K562 (cell line): ENCODE results near the gene FAM47C. TPM values are rescaled to one million over a fixed set of nuclear protein-coding genes. Genes with fewer than 3 reads are reported as not detected.

Experiments used
- ATAC-seq: fragments of 200-7000 bp; cut with Tn5 transposase; 3 replicates; pipeline ENCODE4 v1.9.1; 2020; ENCODE audit warnings: moderate library complexity
- BruUV-seq: library from RNA; stranded (reverse); fragments of 400-500 nt; replicated peaks from 2 replicates; lab custom pipeline; 2021; lab: Mats Ljungman, UMichigan
- CTCF ChIA-PET: fragments of 300-600 bp; formaldehyde crosslinking; extraction: SDS; loops from one replicate; lab custom pipeline; 2021; ENCODE audit warnings: low intra/inter-chr PET ratio; lab: Yijun Ruan, JAX
- POLR2A ChIA-PET: fragments of 300-600, 350-650 bp; sonication (Branson Sonifier 250); formaldehyde crosslinking; extraction: SDS; loops from one replicate; lab custom pipeline; 2021; ENCODE audit warnings: antibody characterized with exemption, inconsistent platforms; lab: Yijun Ruan, JAX
- DNase-seq, 4 experiments: peaks; one replicate each; pipeline versions ENCODE4 v3.0.0 to v3.0.0-alpha.2; 2011 to 2018; ENCODE audit warnings: low spot score in 3 of 4, mixed read lengths in 3 of 4; ENCODE audit errors: extremely low read depth in 1 of 4
- FAIRE-seq: peaks from 2 replicates; lab custom pipeline; 2011; peaks lifted over from hg19 to GRCh38; lab: Jason Lieb, UNC
- H2AFZ ChIP-seq: 2 replicates; pipeline ENCODE4 v1.6.0; 2011; ENCODE audit warnings: low read depth, low read length, control low read depth, inconsistent platforms
- H3K27ac ChIP-seq: fragments of 200-600 bp; 3 replicates; pipeline ENCODE4 v1.8.0; 2011; ENCODE audit warnings: low read depth, mild to moderate bottlenecking, control low read depth, inconsistent platforms, low read length, moderate library complexity, mixed read lengths; ENCODE audit errors: extremely low read depth
- H3K27me3 ChIP-seq, 2 experiments: fragments of 300-600 bp in 1 of 2; 2 replicates in 1 of 2; 3 replicates in 1 of 2; pipeline versions ENCODE4 v1.6.0 to v1.8.0; 2011; ENCODE audit warnings: inconsistent platforms in 2 of 2, low read length in 2 of 2, mild to moderate bottlenecking in 1 of 2, mixed read lengths in 1 of 2, moderate library complexity in 1 of 2; ENCODE audit not compliant: control insufficient read depth in 2 of 2, insufficient read depth in 2 of 2
- H3K36me3 ChIP-seq: fragments of 300-600 bp; 3 replicates; pipeline ENCODE4 v1.8.0; 2011; ENCODE audit warnings: mild to moderate bottlenecking, low read length, inconsistent platforms; ENCODE audit not compliant: control insufficient read depth, insufficient read depth
- H3K4me1 ChIP-seq, 2 experiments: fragments of 200-600 bp in 1 of 2; replicated peaks in 1 of 2; 2 replicates in 1 of 2; 3 replicates in 1 of 2; pipeline versions ENCODE4 v1.5.1 to v1.8.0; 2011; ENCODE audit warnings: inconsistent platforms in 2 of 2, low read length in 2 of 2, mild to moderate bottlenecking in 1 of 2, mixed read lengths in 1 of 2, moderate library complexity in 1 of 2; ENCODE audit not compliant: control insufficient read depth in 2 of 2, insufficient read depth in 2 of 2
- H3K4me2 ChIP-seq: 2 replicates; pipeline ENCODE4 v1.6.1; 2011; ENCODE audit warnings: low read length, control low read depth, inconsistent platforms, mixed read lengths; ENCODE audit not compliant: insufficient read depth
- H3K4me3 ChIP-seq: fragments of 200-600 bp; sonication (generic), shearing (Covaris generic); 2 replicates; pipeline ENCODE4 v1.5.1; 2016; ENCODE audit warnings: control low read depth, inconsistent platforms
- H3K79me2 ChIP-seq: fragments of 200-600 bp; 3 replicates; pipeline ENCODE4 v1.8.0; 2011; ENCODE audit warnings: low read length, inconsistent platforms; ENCODE audit not compliant: control insufficient read depth, insufficient read depth
- H3K9ac ChIP-seq, 2 experiments: 2 replicates each; pipeline versions ENCODE4 v1.6.0 to v1.6.1; 2011; ENCODE audit warnings: low read depth in 2 of 2, low read length in 2 of 2, control low read depth in 1 of 2, inconsistent platforms in 1 of 2, mild to moderate bottlenecking in 1 of 2, mixed read lengths in 1 of 2; ENCODE audit not compliant: insufficient read depth in 1 of 2
- H3K9me1 ChIP-seq: one replicate; pipeline ENCODE4 v1.6.0; 2011; ENCODE audit warnings: inconsistent platforms, mild to moderate bottlenecking, low read length, moderate library complexity; ENCODE audit not compliant: control insufficient read depth, insufficient read depth
- H3K9me3 ChIP-seq: replicated peaks from 2 replicates; pipeline ENCODE4 v1.5.1; 2011; ENCODE audit warnings: low read depth, low read length, inconsistent platforms; ENCODE audit not compliant: control insufficient read depth, insufficient read depth
- H4K20me1 ChIP-seq: replicated peaks from 2 replicates; pipeline ENCODE4 v1.6.1; 2011; ENCODE audit warnings: low read length, inconsistent platforms, mixed read lengths; ENCODE audit not compliant: control insufficient read depth, insufficient read depth
- E2F3 ChIP-seq: fragments of 250-450 bp; sonication (Bioruptor Pico); IDR thresholded peaks from 2 replicates; pipeline ENCODE4 v1.4.0; 2020; ENCODE audit warnings: mild to moderate bottlenecking
- HDAC8 ChIP-seq: fragments of 450-650 bp; IDR thresholded peaks from 2 replicates; pipeline ENCODE4 v1.6.1; 2016; ENCODE audit warnings: mild to moderate bottlenecking, missing genetic modification characterization, moderate library complexity, missing compliant biosample characterization
- ILF3 ChIP-seq: fragments of 450-650 bp; IDR thresholded peaks from 2 replicates; pipeline ENCODE4 v1.6.1; 2018; ENCODE audit warnings: antibody characterized with exemption, mild to moderate bottlenecking, moderate library complexity, borderline replicate concordance
- KHSRP ChIP-seq: fragments of 450-650 bp; IDR thresholded peaks from 2 replicates; pipeline ENCODE4 v1.6.1; 2017
- PCBP1 ChIP-seq: fragments of 200-400 bp; formaldehyde crosslinking; IDR thresholded peaks from 2 replicates; pipeline ENCODE4 v1.6.1; 2018; ENCODE audit warnings: mild to moderate bottlenecking, low read depth, low read length; ENCODE audit not compliant: poor library complexity, severe bottlenecking
- PHB2 ChIP-seq: fragments of 450-650 bp; IDR thresholded peaks from 2 replicates; pipeline ENCODE4 v1.6.1; 2017; ENCODE audit warnings: low read depth
- PTTG1 ChIP-seq: fragments of 450-650 bp; IDR thresholded peaks from 2 replicates; pipeline ENCODE4 v1.6.1; 2016; ENCODE audit warnings: low read depth, mild to moderate bottlenecking, missing genetic modification characterization, missing compliant biosample characterization
- RBM14 ChIP-seq: fragments of 200-400 bp; formaldehyde crosslinking; IDR thresholded peaks from 2 replicates; pipeline ENCODE4 v1.6.1; 2018; ENCODE audit warnings: low read depth, mild to moderate bottlenecking, low read length, moderate library complexity, borderline replicate concordance; ENCODE audit not compliant: insufficient read depth
- ZNF140 ChIP-seq: fragments of 250-450 bp; sonication (Bioruptor Pico); IDR thresholded peaks from 2 replicates; pipeline ENCODE4 v1.8.0; 2021; ENCODE audit warnings: moderate library complexity, mild to moderate bottlenecking, inconsistent platforms
- ZNF507 ChIP-seq: conservative IDR thresholded peaks from 2 replicates; pipeline ENCODE4 v1.6.1; 2017; ENCODE audit warnings: missing genetic modification characterization, missing compliant biosample characterization
- ZNF583 ChIP-seq: fragments of 250-450 bp; sonication (Bioruptor Pico); IDR thresholded peaks from 2 replicates; pipeline ENCODE4 v1.4.0; 2020
- ZNF77 ChIP-seq: fragments of 250-450 bp; sonication (Bioruptor Pico); IDR thresholded peaks from 2 replicates; pipeline ENCODE4 v1.5.0; 2020
- WGBS: fragments of 100-300 bp; shearing (Covaris generic); methylation state at CpG from one replicate; pipeline ENCODE4 v1.1.6; 2016; ENCODE audit warnings: low coverage, mixed read lengths; ENCODE audit not compliant: insufficient coverage; ENCODE audit errors: missing lambda C conversion rate; 5-methylcytosine and 5-hydroxymethylcytosine counted together
- in situ Hi-C: fragments of 300-500 bp; cut with MboI; formaldehyde crosslinking; loops from 4 replicates; pipeline ENCODE4 v1.15.0; 2018; ENCODE audit warnings: inconsistent platforms, mixed read lengths
- intact Hi-C: fragments of 100-400 bp; cut with micrococcal nuclease; formaldehyde crosslinking; loops from 2 replicates; pipeline ENCODE4 v1.14.2; 2022
- polyA plus RNA-seq, 8 experiments: library from polyadenylated mRNA; depleted of rRNA in 4 of 8; stranded (reverse) in 5 of 8; unstranded in 3 of 8; fragments of >200 nt; fragmentation: Nextera tagmentation in 2 of 8; fragmentation: Illumina TruSeq in 1 of 8; extraction: Ambion mirVana in 2 of 8; extraction: Trizol in 1 of 8; gene quantifications; 2 replicates each; pipeline versions ENCODE4 v1.2.1 to v1.2.3, GENCODE V29; 2011 to 2014; ENCODE audit warnings: inconsistent platforms in 1 of 8, missing spikeins in 1 of 8
- total RNA-seq, 7 experiments: library from RNA; depleted of rRNA in 6 of 7; stranded (reverse); fragments of >200 nt in 6 of 7; fragmentation: Illumina TruSeq in 2 of 7; extraction: Trizol in 2 of 7; gene quantifications; 2 replicates each; pipeline versions ENCODE4 v1.2.1 to v1.2.3, GENCODE V29; 2011 to 2021; ENCODE audit warnings: low replicate concordance in 1 of 7
- TF ChIP-seq, protein P1 (sequence below): sonication (generic); formaldehyde crosslinking; IDR thresholded peaks from 2 replicates; pipeline ENCODE4 v1.8.1; 2023; ENCODE audit warnings: mild to moderate bottlenecking, missing genetic modification reagents
- TF ChIP-seq, protein P2 (sequence below): fragments of 250-450 bp; sonication (Bioruptor Pico); IDR thresholded peaks from 2 replicates; pipeline ENCODE4 v1.9.0; 2021; ENCODE audit warnings: mild to moderate bottlenecking
- TF ChIP-seq, protein P3 (sequence below), 2 experiments: fragments of 450-650 bp in 1 of 2; IDR thresholded peaks; 2 replicates each; pipeline ENCODE4 v1.6.1; 2011 to 2017; ENCODE audit warnings: low read depth in 2 of 2, antibody characterized with exemption in 1 of 2, borderline replicate concordance in 1 of 2, low read length in 1 of 2, mild to moderate bottlenecking in 1 of 2, mixed read lengths in 1 of 2; ENCODE audit not compliant: control insufficient read depth in 1 of 2

FAM47C gene
- total and polyA plus RNA-seq, 9 of the 15 experiments (the other 6 are each of a cell fraction or from before 2014, with no cell fraction given), result not detected

DNA sequence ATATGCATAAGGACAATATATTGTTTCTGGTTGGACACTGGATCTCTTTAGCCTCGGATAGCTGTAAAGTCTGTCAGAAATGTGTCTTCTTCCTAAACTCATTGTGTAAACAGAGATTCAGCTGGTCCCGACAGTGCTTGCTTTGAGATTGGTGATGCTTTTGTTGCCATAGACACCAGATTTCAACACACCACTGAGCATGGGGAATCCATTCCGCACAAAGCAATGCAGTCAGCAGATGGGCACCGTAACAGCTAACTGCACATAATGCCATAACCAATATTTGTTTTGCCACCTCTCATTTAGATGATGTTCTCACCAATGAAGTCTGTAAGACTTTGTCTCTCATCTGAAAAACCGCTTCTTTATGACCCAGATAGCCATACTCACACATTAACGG, 33.3 kb upstream of the FAM47C start:
- POLR2A ChIA-PET, result no interaction called here
- no peaks in the 10 kb centered on the region for H3K9me1 ChIP-seq
- BruUV-seq, result no TSS peak

More for the DNA sequence above, 33.3 kb upstream of the FAM47C start:
- 0% methylated on average over 6 of the region's 6 CpGs for WGBS
- in situ Hi-C loops, result no loop called here
- TF ChIP-seq ZNF77 (CRISPR knock-in tag) (no peak), E2F3 (CRISPR knock-in tag) (no peak), PCBP1 (no peak), RBM14 (no peak), ZNF507 (tag) (no peak), ZNF583 (no peak), HDAC8 (no peak), PTTG1 (tag) (no peak), ZNF140 (CRISPR knock-in tag) (no peak), KHSRP (no peak), ILF3 (no peak), PHB2 (no peak)
- TF ChIP-seq, protein P1, sequence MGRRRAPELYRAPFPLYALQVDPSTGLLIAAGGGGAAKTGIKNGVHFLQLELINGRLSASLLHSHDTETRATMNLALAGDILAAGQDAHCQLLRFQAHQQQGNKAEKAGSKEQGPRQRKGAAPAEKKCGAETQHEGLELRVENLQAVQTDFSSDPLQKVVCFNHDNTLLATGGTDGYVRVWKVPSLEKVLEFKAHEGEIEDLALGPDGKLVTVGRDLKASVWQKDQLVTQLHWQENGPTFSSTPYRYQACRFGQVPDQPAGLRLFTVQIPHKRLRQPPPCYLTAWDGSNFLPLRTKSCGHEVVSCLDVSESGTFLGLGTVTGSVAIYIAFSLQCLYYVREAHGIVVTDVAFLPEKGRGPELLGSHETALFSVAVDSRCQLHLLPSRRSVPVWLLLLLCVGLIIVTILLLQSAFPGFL (CRISPR knock-in tag), result no peak
- TF ChIP-seq, protein P2, sequence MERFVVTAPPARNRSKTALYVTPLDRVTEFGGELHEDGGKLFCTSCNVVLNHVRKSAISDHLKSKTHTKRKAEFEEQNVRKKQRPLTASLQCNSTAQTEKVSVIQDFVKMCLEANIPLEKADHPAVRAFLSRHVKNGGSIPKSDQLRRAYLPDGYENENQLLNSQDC (CRISPR knock-in tag), result no peak
- TF ChIP-seq, protein P3, sequence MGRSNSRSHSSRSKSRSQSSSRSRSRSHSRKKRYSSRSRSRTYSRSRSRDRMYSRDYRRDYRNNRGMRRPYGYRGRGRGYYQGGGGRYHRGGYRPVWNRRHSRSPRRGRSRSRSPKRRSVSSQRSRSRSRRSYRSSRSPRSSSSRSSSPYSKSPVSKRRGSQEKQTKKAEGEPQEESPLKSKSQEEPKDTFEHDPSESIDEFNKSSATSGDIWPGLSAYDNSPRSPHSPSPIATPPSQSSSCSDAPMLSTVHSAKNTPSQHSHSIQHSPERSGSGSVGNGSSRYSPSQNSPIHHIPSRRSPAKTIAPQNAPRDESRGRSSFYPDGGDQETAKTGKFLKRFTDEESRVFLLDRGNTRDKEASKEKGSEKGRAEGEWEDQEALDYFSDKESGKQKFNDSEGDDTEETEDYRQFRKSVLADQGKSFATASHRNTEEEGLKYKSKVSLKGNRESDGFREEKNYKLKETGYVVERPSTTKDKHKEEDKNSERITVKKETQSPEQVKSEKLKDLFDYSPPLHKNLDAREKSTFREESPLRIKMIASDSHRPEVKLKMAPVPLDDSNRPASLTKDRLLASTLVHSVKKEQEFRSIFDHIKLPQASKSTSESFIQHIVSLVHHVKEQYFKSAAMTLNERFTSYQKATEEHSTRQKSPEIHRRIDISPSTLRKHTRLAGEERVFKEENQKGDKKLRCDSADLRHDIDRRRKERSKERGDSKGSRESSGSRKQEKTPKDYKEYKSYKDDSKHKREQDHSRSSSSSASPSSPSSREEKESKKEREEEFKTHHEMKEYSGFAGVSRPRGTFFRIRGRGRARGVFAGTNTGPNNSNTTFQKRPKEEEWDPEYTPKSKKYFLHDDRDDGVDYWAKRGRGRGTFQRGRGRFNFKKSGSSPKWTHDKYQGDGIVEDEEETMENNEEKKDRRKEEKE (IDR thresholded peaks at IDR 0.05; ENCODE audit: borderline replicate concordance in 1 of 2, control insufficient read depth in 1 of 2, low read depth in 2 of 2, low read length in 1 of 2), result no peak
- Histone ChIP-seq H3K4me2 (no peak overlapping the region), H3K4me1 (no peaks in the 10 kb centered on the region), H3K27me3 (no peaks in the 10 kb centered on the region), H3K79me2 (no peaks in the 10 kb centered on the region), H2AFZ (no peak overlapping the region), H3K36me3 (no peaks in the 10 kb centered on the region), H3K9ac (no peak overlapping the region), H3K9me3 (no peaks in the 10 kb centered on the region), H3K4me3 (no peak overlapping the region), H4K20me1 (no peaks in the 10 kb centered on the region), H3K27ac (no peak overlapping the region)
- FAIRE-seq (no peak), DNase-seq (no peak), ATAC-seq (no peak)
- intact Hi-C loops, result no loop called here
- CTCF ChIA-PET, result no interaction called here
